Skin epidermis (tissue), 12 donors: ENCODE results near the gene XYLT1.
"Not testable (repeated sequence)": the region's sequence is repeated elsewhere in the genome, so short reads cannot be mapped to it uniquely, and the experiment has no call there.

Experiments
- H3K27ac ChIP-seq, 21 experiments: fragments of 200-600 bp; sonication (generic) in 11 of 21; one replicate each; pipeline ENCODE4 v1.5.0; 2020; ENCODE audit warnings: mild to moderate bottlenecking in 3 of 21, inconsistent platforms in 2 of 21, moderate library complexity in 2 of 21
- H3K4me3 ChIP-seq, 7 experiments: fragments of 200-600 bp; sonication (generic) in 2 of 7; one replicate each; pipeline ENCODE4 v1.5.0; 2020; ENCODE audit warnings: inconsistent platforms in 2 of 7, mild to moderate bottlenecking in 2 of 7, moderate library complexity in 1 of 7

XYLT1 gene

DNA sequence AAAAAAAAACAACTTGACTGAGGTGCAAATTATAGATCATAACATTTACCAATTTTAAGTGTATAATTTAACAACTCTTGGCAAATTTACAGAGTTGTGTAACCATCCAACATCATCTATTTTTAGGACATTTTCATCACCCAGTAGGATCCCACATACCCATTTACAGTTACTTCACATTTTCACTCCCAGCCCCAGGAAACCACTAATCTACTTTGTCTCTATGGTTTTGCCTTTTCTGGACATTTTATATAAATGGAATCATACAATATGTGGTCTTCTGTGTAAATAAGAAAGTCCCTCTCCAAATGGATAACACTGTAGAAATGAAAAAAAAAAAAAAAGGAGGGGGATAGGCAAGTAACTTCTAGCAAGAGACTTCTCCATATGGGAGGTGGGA is 26.1 kb upstream of the XYLT1 start:
- H3K4me3 ChIP-seq: no peak overlapping the region
- peak overlapping the region in 1 of 21 experiments; percentile 25 for H3K27ac ChIP-seq

DNA sequence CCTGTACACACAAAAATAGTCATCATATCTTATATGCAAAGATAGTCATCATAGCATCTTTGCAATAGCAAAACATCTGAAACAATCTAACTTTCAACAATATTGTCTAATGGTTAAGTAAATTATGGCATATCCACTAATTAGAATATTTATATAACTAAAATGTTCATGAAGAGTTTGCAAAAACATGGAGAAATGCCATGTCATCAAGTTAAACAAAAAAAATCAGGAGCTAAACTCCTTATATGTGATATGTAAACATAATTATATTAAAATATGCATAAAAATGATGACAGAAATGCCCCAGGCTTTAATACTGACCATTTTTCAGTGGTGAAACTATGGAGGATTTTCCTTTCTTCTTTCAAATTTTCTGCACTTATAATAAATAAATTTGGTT is 22.3 kb upstream of the XYLT1 start:
- Histone ChIP-seq H3K4me3 (no peak overlapping the region), H3K27ac (no peak overlapping the region)

DNA sequence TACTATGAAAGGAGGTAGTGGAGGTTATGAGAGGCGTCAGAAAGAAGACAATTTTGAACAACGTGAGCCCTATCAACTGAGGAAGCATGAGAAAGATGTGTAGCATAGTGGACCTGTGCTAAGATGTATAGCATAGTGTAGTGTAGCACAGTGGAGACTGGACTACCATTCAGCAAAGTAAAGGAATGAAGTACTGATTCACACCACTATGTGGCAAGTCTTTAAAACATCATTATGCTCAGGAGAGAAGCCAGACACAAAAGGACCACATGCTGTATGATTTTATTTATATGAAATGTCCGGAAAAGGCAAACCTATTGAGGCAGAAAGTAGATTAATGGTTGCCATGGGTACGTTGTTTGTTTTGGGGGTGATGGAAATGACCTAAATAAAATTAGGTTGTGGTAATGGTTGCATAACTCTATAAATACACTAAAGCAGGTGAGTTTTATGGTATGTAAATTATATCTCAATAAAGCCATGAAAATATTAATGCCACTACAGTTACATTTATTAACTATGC is 20.4 kb upstream of the XYLT1 start:
- Histone ChIP-seq H3K4me3 (no peak overlapping the region), H3K27ac (no peak overlapping the region)

DNA sequence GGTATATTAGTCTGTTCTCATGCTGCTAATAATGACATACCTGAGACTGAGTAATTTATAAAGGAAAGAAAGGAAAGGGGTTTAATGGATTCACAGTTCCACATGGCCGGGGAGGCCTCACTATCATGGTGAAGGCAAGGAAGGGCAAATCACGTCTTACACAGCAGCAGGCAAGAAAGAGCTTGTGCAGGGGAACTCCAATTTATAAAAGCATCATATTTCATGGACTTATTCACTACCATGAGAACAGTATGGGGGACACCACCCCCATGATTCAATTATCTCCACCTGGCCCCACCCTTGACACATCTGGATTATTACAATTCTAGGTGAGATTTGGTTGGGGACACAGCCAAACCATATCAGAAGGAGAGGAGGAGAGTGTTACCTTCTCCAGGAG is 17.7 kb upstream of the XYLT1 start:
- H3K4me3 ChIP-seq: no peak overlapping the region
- H3K27ac ChIP-seq: no peak overlapping the region

DNA sequence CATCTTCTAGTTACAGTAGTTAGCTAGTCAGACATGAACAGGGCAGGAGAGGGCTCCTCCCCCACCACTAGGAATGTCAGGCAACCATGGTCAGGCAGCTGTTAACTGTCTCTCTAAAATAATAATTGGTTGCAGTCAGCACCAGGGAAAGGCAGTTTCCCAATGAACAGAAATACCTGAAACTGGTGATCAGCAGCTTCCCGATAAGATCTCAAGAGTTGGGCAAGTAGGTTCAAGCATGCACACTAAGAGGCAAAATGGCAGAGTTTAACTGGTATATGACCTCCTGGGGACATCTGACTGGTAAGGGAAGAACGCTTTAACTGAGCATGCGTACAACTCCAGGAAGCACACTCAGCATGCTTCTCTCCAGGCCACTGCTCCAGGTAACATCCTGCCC is 12.6 kb upstream of the XYLT1 start:
- Histone ChIP-seq H3K4me3 (peak overlapping the region in 1 of 7 experiments; percentile 7), H3K27ac (peak overlapping the region in 6 of 21 experiments; percentile 19 to 53 (median 26))

- not testable (repeated sequence) for H3K4me3 ChIP-seq
- peak overlapping the region in 3 of 21 experiments; percentile 24 to 53 (median 51) for H3K27ac ChIP-seq
Observed at GRCh38 chr16:17482341-17482740, 11.6 kb upstream of the XYLT1 start.

DNA sequence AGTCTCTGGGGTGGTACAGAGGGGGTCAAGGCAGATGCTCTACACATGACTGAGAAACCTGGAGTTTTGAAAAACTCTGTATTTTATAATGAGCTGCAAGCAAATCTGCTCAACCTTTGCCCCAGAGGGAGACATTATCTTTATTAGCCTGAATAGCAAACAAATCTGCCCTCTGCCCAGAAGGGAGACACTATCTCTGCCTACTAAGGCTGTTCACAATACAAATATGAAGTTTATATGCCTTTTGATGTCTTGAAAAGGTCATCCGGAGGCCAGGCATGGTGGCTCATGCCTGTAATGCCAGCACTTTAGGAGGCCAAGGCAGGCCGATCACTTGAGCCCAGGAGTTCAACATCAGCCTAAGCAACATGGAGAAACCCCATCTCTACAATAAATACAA is 11.0 kb upstream of the XYLT1 start:
- H3K4me3 ChIP-seq: no peak overlapping the region
- no peak overlapping the region for H3K27ac ChIP-seq

DNA sequence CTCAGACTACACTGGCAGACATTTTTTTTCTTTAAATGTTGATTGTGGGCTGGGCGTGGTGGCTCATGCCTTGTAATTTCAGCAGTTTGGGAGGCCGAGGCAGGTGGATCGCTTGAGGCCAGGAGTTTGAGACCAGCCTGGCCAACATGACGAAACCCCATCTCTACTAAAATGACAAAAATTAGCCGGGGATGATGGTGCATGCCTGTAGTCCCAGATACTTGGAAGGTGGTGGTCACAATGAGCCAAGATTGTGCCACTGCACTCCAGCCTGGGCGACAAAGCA is 6.4 kb upstream of the XYLT1 start:
- H3K4me3 ChIP-seq: not testable (repeated sequence)

GRCh38 chr16:17476414-17477259 is 5.9 kb upstream of the XYLT1 start:
- Histone ChIP-seq H3K4me3 (no peak overlapping the region), H3K27ac (no peak overlapping the region)

More for the DNA sequence above, 6.4 kb upstream of the XYLT1 start:
- not testable (repeated sequence) for H3K27ac ChIP-seq

- Histone ChIP-seq H3K4me3 (no peak overlapping the region), H3K27ac (no peak overlapping the region)
Observed at GRCh38 chr16:17475104-17475503, 4.3 kb upstream of the XYLT1 start.

DNA sequence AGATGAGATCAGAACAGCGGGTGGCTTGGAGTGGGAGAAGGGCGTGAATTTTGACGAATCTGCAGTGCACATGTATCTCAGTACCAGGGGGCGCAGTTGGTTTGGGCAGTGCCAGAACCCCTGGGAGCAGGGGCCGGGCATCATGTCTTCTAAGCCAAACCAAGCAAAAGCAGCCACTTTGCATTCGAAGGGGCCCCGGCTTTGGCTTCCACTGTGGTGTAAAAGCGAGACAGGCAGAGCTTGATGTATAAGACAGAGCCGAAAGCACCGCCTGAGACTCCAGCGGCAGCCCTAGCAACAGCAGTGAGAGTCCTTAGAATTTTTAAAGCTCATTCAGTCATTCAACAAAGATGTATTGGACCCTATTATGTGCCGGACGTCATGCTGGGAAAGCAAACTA is 3.8 kb upstream of the XYLT1 start:
- Histone ChIP-seq H3K4me3 (no peak overlapping the region), H3K27ac (no peak overlapping the region)

GRCh38 chr16:17474037-17474436 is 3.3 kb upstream of the XYLT1 start:
- no peak overlapping the region for H3K27ac ChIP-seq

GRCh38 chr16:17471719-17472461 is 1.1 kb upstream of the XYLT1 start:
- H3K4me3 ChIP-seq: no peak overlapping the region
- peak overlapping the region in 11 of 21 experiments; percentile 3 to 90 (median 60) for H3K27ac ChIP-seq

More at GRCh38 chr16:17474037-17474436, 3.3 kb upstream of the XYLT1 start:
- H3K4me3 ChIP-seq: no peak overlapping the region

- H3K4me3 ChIP-seq: peak overlapping the region; percentile 44 to 73 (median 60)
- H3K27ac ChIP-seq: peak overlapping the region in 18 of 21 experiments; percentile 18 to 90 (median 77)
Observed at GRCh38 chr16:17470182-17470907, 415 bp downstream of the XYLT1 start.

DNA sequence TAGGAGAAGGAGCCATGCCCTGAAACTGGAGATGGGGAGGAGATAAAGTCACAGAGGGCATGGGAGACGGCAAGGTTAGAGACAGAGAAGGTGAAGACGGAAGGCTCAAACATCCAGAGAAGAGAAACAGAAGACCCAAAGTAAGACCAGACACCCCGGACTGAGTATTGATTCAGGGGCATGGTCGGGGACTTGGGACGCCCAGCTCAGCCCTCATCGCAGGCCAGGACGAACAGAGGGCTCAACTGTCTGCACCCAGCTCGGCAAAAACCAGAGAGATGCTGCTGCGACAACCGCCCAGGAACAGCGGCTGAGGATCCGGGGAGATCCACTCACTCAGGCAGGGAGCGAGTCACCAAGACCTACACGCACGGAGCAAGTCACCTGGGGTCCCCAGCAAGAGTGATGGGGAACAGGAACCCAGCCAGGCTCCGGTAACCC is 999 bp downstream of the XYLT1 start:
- H3K27ac ChIP-seq: peak overlapping the region in 17 of 21 experiments; percentile 2 to 90 (median 77)
- H3K4me3 ChIP-seq: peak overlapping the region; percentile 44 to 73 (median 60)

DNA sequence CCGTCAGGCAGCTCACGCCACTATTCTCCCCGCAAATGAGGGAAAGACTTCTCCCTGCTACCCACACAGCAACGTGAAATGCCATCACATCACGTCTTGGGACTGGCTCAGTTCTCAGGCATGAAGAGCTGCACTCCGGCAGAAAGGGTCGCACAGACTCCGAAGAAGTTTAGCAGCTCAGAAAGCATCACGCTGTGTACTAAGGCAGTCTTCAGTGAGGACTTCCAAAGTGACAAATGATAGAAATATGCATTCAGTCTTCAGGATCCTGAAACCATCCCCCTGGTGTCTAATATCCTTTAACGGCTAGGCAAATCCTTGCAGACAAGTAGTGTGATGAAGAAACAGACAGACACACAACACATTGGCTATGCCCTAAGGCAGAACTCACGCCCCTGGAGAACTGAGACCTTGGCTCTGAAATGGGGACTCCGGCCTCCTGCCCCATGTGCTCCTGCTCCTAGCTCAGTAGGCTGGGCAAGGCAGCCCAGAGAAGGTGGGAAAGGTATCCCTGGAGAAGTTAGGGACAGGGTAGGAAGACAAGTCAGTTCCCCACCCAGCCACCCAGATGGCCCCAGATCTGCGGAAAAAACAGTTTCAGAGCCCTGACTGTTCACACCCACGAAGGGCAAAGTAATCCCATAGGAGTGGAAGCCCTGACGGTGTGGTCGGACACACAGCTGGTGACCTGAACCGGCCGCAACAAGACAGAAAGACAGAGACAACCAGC is 1.6 kb downstream of the XYLT1 start:
- peak overlapping the region; percentile 44 to 73 (median 60) for H3K4me3 ChIP-seq
- peak overlapping the region in 16 of 21 experiments; percentile 2 to 90 (median 77) for H3K27ac ChIP-seq

- Histone ChIP-seq H3K4me3 (peak overlapping the region; percentile 44 to 73 (median 60)), H3K27ac (no peak overlapping the region)
Observed at GRCh38 chr16:17468611-17469010, 2.1 kb downstream of the XYLT1 start.

- H3K27ac ChIP-seq: no peak overlapping the region
- no peak overlapping the region for H3K4me3 ChIP-seq
Observed at GRCh38 chr16:17467923-17468540, 2.7 kb downstream of the XYLT1 start.

- Histone ChIP-seq H3K27ac (no peak overlapping the region), H3K4me3 (no peak overlapping the region)
Observed at GRCh38 chr16:17466876-17467275, 3.9 kb downstream of the XYLT1 start.
